AG09309 (cell line): Measurements from ENCODE around the gene SLK.

Experiments used
- DNase-seq: peaks from one replicate; pipeline ENCODE4 v3.0.0-alpha.2; 2010; ENCODE audit warnings: low read depth
- H3K4me3 ChIP-seq: 2 replicates; pipeline ENCODE4 v1.5.1; 2011; ENCODE audit warnings: mild to moderate bottlenecking, low read depth, low read length, moderate library complexity; ENCODE audit not compliant: control insufficient read depth
- TF ChIP-seq, protein P1 (sequence below): IDR thresholded peaks from 2 replicates; pipeline ENCODE4 v1.5.1; 2011; ENCODE audit warnings: mild to moderate bottlenecking, low read depth, low read length, inconsistent platforms; ENCODE audit not compliant: insufficient read depth, control insufficient read depth; ENCODE audit errors: missing control alignments

Gene SLK

DNA sequence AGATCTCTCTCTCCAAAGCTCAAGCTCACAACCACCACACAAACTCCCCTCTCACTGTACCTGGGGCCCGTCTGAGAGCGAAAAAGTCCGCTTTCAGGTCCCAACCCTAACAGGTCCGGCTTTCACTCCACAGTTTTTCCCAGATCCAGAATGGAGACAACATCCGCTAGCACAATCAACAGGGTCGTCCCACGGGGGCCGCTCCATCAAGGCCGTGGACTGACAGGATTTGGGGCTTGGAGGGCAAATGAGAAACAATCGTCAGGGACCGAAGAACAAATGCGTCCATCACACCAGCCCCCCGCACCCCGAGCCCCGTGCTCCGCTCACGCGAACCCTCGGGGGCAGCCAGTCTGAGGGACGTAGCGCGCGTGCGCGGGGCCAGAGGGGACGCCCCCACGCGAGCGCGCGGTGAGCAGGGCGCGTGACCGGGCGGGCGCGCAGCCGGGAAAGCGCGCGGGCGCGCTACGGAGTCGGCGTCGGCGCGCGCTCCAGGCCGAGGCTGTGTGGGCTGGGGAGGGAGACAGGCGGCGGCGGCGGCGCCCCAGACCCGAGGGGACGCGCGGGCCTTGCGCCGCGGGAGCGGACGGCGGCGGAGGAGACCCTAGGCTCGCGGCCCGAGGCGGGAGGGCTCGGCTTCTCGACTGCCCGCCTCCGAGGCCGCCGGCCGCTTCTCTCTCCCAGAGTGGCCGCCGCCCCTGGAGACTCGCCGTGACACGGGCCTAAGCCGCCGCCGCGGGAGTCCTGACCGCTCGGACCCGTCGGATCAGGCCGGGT, at the start of gene SLK:
SLK (plus strand) TSS at position 470 of the 777 bp plus-strand sequence. CDS start 606 bp downstream, outside the sequence.
- peak within 1 kb of the TSS; percentile 81 for H3K4me3 ChIP-seq
- peak; percentile 23 for DNase-seq
- TF ChIP-seq, protein P1, sequence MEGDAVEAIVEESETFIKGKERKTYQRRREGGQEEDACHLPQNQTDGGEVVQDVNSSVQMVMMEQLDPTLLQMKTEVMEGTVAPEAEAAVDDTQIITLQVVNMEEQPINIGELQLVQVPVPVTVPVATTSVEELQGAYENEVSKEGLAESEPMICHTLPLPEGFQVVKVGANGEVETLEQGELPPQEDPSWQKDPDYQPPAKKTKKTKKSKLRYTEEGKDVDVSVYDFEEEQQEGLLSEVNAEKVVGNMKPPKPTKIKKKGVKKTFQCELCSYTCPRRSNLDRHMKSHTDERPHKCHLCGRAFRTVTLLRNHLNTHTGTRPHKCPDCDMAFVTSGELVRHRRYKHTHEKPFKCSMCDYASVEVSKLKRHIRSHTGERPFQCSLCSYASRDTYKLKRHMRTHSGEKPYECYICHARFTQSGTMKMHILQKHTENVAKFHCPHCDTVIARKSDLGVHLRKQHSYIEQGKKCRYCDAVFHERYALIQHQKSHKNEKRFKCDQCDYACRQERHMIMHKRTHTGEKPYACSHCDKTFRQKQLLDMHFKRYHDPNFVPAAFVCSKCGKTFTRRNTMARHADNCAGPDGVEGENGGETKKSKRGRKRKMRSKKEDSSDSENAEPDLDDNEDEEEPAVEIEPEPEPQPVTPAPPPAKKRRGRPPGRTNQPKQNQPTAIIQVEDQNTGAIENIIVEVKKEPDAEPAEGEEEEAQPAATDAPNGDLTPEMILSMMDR: no peak

GRCh38 chr10:103917302-103918052, 49.5 kb upstream of the SLK start:
- DNase-seq: no peak

GRCh38 chr10:103918053-103918846, 48.7 kb upstream of the SLK start, which contains the start of gene STN1:
STN1 (minus strand) TSS chr10:103918184; CDS start chr10:103917594, 590 bp downstream.
- TF ChIP-seq, protein P1: no peak
- peak within 1 kb of the TSS; percentile 46 for H3K4me3 ChIP-seq
- peak; percentile 83 for DNase-seq

More at GRCh38 chr10:103917302-103918052, 49.5 kb upstream of the SLK start:
- TF ChIP-seq, protein P1: no peak
- H3K4me3 ChIP-seq: peak overlapping the region; percentile 46

DNA sequence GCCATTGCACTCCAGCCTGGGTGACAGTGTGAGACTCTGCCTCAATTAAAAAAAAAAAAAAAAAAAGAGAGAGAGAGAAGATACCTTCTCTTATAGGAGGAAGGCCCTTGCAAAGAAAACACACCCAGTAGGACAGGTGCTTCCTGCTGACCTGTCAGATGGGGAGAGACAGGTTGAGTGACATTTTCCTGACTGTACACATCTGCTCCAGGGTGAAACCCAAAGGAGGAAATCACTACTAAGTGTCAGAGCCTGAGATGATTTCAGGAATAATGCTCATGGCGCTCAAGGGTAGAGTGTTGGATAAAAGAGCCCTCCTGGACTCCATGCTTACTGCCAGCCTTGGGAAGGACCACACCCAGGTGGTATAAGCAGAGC, 47.3 kb upstream of the SLK start:
- TF ChIP-seq, protein P1: no peak
- DNase-seq: no peak

GRCh38 chr10:103921248-103921647, 45.7 kb upstream of the SLK start:
- DNase-seq: no peak
- TF ChIP-seq, protein P1: no peak
- no peak overlapping the region for H3K4me3 ChIP-seq

More for the DNA sequence above, 47.3 kb upstream of the SLK start:
- no peak overlapping the region for H3K4me3 ChIP-seq

- TF ChIP-seq, protein P1: no peak
- H3K4me3 ChIP-seq: no peak overlapping the region
- no peak for DNase-seq
These were observed 45.2 kb upstream of the SLK start for GRCh38 chr10:103921750-103922195.
